WTC11 (cell line): Measurements from ENCODE around the gene KCNJ16. TPM values are rescaled to one million over a fixed set of nuclear protein-coding genes. Genes with fewer than 3 reads are reported as not detected.

ENCODE experiments used
- ATAC-seq: fragments of 200-7000 bp; cut with Tn5 transposase; 2 replicates; pipeline ENCODE4 v1.10.0; 2021; ENCODE audit warnings: mild to moderate bottlenecking, moderate library complexity
- CTCF ChIA-PET: fragments of 300-600 bp; sonication (Branson Sonifier 250); formaldehyde crosslinking; loops from one replicate; lab custom pipeline; 2021; ENCODE audit warnings: antibody characterized with exemption; lab: Charles Lee
- POLR2A ChIA-PET: fragments of 350-600 bp; sonication (Branson Sonifier 250); formaldehyde crosslinking; loops from one replicate; lab custom pipeline; 2021; ENCODE audit warnings: antibody characterized with exemption; lab: Charles Lee
- DNase-seq: peaks from one replicate; pipeline ENCODE4 v3.0.0; 2021; ENCODE audit warnings: low spot score
- H3K27ac Mint-ChIP-seq: 2 replicates; pipeline ENCODE4 v1.8.0; 2021; ENCODE audit warnings: mixed read lengths
- H3K27me3 Mint-ChIP-seq: 2 replicates; pipeline ENCODE4 v1.8.0; 2021; ENCODE audit warnings: low read depth, mild to moderate bottlenecking, moderate library complexity, mixed read lengths
- H3K36me3 Mint-ChIP-seq: 2 replicates; pipeline ENCODE4 v1.8.0; 2021; ENCODE audit warnings: mixed read lengths
- H3K4me1 Mint-ChIP-seq: 2 replicates; pipeline ENCODE4 v1.8.0; 2022; ENCODE audit warnings: mixed read lengths
- H3K4me3 Mint-ChIP-seq: 2 replicates; pipeline ENCODE4 v1.8.0; 2021; ENCODE audit warnings: mild to moderate bottlenecking, moderate library complexity, mixed read lengths
- H3K9me3 Mint-ChIP-seq: 2 replicates; pipeline ENCODE4 v1.8.0; 2021; ENCODE audit warnings: mixed read lengths
- CREB1 ChIP-seq: sonication (generic); formaldehyde crosslinking; IDR thresholded peaks from 2 replicates; pipeline ENCODE4 v1.8.0; 2023; ENCODE audit warnings: mild to moderate bottlenecking, missing genetic modification reagents
- CREM ChIP-seq: sonication (generic); formaldehyde crosslinking; IDR thresholded peaks from 2 replicates; pipeline ENCODE4 v1.8.1; 2022; ENCODE audit warnings: mild to moderate bottlenecking, missing genetic modification reagents, moderate library complexity
- EMX1 ChIP-seq: fragments of 250-450 bp; sonication (Bioruptor Pico); IDR thresholded peaks from 2 replicates; pipeline ENCODE4 v1.8.0; 2021; ENCODE audit warnings: mild to moderate bottlenecking
- FOXJ3 ChIP-seq: sonication (generic); formaldehyde crosslinking; IDR thresholded peaks from 2 replicates; pipeline ENCODE4 v1.9.0; 2021; ENCODE audit warnings: missing genetic modification reagents, mild to moderate bottlenecking, borderline replicate concordance
- FOXP1 ChIP-seq: sonication (generic); formaldehyde crosslinking; IDR thresholded peaks from 2 replicates; pipeline ENCODE4 v1.8.0; 2022; ENCODE audit warnings: missing genetic modification reagents, mild to moderate bottlenecking, moderate library complexity, borderline replicate concordance
- GRHL2 ChIP-seq: fragments of 250-450 bp; sonication (Bioruptor Pico); IDR thresholded peaks from 2 replicates; pipeline ENCODE4 v1.8.0; 2022; ENCODE audit warnings: mild to moderate bottlenecking, moderate library complexity; ENCODE audit not compliant: insufficient replicate concordance, severe bottlenecking
- IRF1 ChIP-seq: sonication (generic); formaldehyde crosslinking; IDR thresholded peaks from 2 replicates; pipeline ENCODE4 v1.8.0; 2023; ENCODE audit warnings: missing genetic modification reagents
- MLX ChIP-seq: sonication (generic); formaldehyde crosslinking; IDR thresholded peaks from 2 replicates; pipeline ENCODE4 v1.8.1; 2023; ENCODE audit warnings: mild to moderate bottlenecking, missing genetic modification reagents, moderate library complexity
- MXD4 ChIP-seq: fragments of 250-450 bp; sonication (Bioruptor Pico); IDR thresholded peaks from 2 replicates; pipeline ENCODE4 v1.8.0; 2021; ENCODE audit warnings: mild to moderate bottlenecking, moderate library complexity, borderline replicate concordance
- NR1H2 ChIP-seq: sonication (generic); formaldehyde crosslinking; IDR thresholded peaks from 2 replicates; pipeline ENCODE4 v1.9.0; 2021; ENCODE audit warnings: mild to moderate bottlenecking, moderate library complexity, missing genetic modification reagents
- NR2C2 ChIP-seq: sonication (generic); formaldehyde crosslinking; IDR thresholded peaks from 2 replicates; pipeline ENCODE4 v1.8.0; 2022; ENCODE audit warnings: mild to moderate bottlenecking, missing genetic modification reagents
- OVOL2 ChIP-seq: fragments of 250-450 bp; sonication (Bioruptor Pico); IDR thresholded peaks from 2 replicates; pipeline ENCODE4 v1.9.0; 2021; ENCODE audit warnings: mild to moderate bottlenecking, borderline replicate concordance
- PREB ChIP-seq: sonication (generic); formaldehyde crosslinking; IDR thresholded peaks from 2 replicates; pipeline ENCODE4 v1.8.1; 2022; ENCODE audit warnings: mild to moderate bottlenecking, missing genetic modification reagents, moderate library complexity, borderline replicate concordance
- RORB ChIP-seq: fragments of 250-450 bp; sonication (Bioruptor Pico); IDR thresholded peaks from 2 replicates; pipeline ENCODE4 v1.9.0; 2021; ENCODE audit warnings: mild to moderate bottlenecking
- TEAD1 ChIP-seq: sonication (generic); formaldehyde crosslinking; IDR thresholded peaks from 2 replicates; pipeline ENCODE4 v1.8.0; 2022; ENCODE audit warnings: mild to moderate bottlenecking, missing genetic modification reagents
- TEAD4 ChIP-seq: sonication (generic); formaldehyde crosslinking; IDR thresholded peaks from 2 replicates; pipeline ENCODE4 v1.8.0; 2022; ENCODE audit warnings: mild to moderate bottlenecking, missing genetic modification reagents
- ZNF532 ChIP-seq: fragments of 250-450 bp; sonication (Bioruptor Pico); IDR thresholded peaks from 2 replicates; pipeline ENCODE4 v1.9.0; 2021; ENCODE audit warnings: mild to moderate bottlenecking, borderline replicate concordance
- ZNF671 ChIP-seq: fragments of 250-450 bp; sonication (Bioruptor Pico); IDR thresholded peaks from 2 replicates; pipeline ENCODE4 v1.8.0; 2021; ENCODE audit warnings: mild to moderate bottlenecking
- total RNA-seq: library from RNA; stranded (reverse); gene quantifications from 3 replicates; pipeline ENCODE4 v1.2.3, GENCODE V29; 2021
- TF ChIP-seq, protein P1 (sequence below): fragments of 250-450 bp; sonication (Bioruptor Pico); IDR thresholded peaks from 2 replicates; pipeline ENCODE4 v1.9.0; 2021; ENCODE audit warnings: moderate library complexity, mild to moderate bottlenecking, inconsistent platforms, borderline replicate concordance
- TF ChIP-seq, protein P2 (sequence below): sonication (generic); formaldehyde crosslinking; IDR thresholded peaks from 2 replicates; pipeline ENCODE4 v1.8.0; 2022; ENCODE audit warnings: mild to moderate bottlenecking, missing genetic modification reagents
- TF ChIP-seq, protein P3 (sequence below): sonication (generic); formaldehyde crosslinking; IDR thresholded peaks from 2 replicates; pipeline ENCODE4 v1.8.1; 2022; ENCODE audit warnings: mild to moderate bottlenecking, moderate library complexity, missing genetic modification reagents
- TF ChIP-seq, protein P4 (sequence below): sonication (generic); formaldehyde crosslinking; IDR thresholded peaks from 2 replicates; pipeline ENCODE4 v1.8.1; 2022; ENCODE audit warnings: missing genetic modification reagents, borderline replicate concordance

KCNJ16 gene
- total RNA-seq, 1 experiment from 2014 or later: not detected

- TF ChIP-seq CREM (CRISPR knock-in tag) (no peak), PREB (CRISPR knock-in tag) (no peak), FOXP1 (CRISPR knock-in tag) (no peak), MLX (CRISPR knock-in tag) (no peak), OVOL2 (no peak)
- TF ChIP-seq, protein P1, sequence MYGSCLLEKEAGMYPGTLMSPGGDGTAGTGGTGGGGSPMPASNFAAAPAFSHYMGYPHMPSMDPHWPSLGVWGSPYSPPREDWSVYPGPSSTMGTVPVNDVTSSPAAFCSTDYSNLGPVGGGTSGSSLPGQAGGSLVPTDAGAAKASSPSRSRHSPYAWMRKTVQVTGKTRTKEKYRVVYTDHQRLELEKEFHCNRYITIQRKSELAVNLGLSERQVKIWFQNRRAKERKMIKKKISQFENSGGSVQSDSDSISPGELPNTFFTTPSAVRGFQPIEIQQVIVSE (CRISPR knock-in tag): no peak
Observed at GRCh38 chr17:70138291-70138865, 63.4 kb downstream of the KCNJ16 start (continued).

DNA sequence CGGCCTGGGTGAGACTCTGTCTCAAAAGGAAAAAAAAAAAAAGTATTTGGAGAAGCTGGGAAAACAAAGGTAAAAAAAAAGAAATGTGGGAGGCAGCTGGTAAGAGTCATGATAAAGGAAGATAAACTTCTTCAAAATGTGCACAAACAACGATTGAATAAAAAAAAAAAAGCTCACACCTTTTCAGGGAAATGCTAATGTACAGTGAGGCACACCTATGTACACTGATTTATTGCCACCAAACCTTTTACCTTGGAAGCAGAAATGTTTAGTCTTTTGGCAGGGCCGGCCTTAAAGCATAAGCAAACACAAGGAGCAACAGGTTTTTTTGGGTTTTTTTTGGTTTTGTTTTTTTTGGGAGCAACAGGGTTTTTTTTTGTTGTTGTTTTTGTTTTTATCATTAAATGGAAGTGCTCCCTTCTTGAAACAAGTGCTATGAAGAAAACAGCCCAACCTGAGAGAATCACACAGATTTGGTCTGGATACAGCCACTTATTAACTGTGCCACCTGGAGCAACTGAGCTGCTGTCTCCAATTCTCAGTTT is 64.5 kb downstream of the KCNJ16 start:
- no peak overlapping the region for H3K27ac Mint-ChIP-seq
- no peaks in the 10 kb centered on the region for H3K27me3 Mint-ChIP-seq
- CTCF ChIA-PET: interaction anchor here (2.2 kb wide), 1 partner anchor 533 kb away, joined by 10 read pairs; no protein-coding TSS in a partner anchor
- no peak for TF ChIP-seq MXD4 (CRISPR knock-in tag)
- TF ChIP-seq ZNF671 (CRISPR knock-in tag): no peak
- no peak for TF ChIP-seq GRHL2
- TF ChIP-seq, protein P1 (CRISPR knock-in tag): no peak
- TF ChIP-seq EMX1 (CRISPR knock-in tag): no peak
- TF ChIP-seq, protein P2, sequence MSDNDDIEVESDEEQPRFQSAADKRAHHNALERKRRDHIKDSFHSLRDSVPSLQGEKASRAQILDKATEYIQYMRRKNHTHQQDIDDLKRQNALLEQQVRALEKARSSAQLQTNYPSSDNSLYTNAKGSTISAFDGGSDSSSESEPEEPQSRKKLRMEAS (CRISPR knock-in tag): no peak
- TF ChIP-seq, protein P3, sequence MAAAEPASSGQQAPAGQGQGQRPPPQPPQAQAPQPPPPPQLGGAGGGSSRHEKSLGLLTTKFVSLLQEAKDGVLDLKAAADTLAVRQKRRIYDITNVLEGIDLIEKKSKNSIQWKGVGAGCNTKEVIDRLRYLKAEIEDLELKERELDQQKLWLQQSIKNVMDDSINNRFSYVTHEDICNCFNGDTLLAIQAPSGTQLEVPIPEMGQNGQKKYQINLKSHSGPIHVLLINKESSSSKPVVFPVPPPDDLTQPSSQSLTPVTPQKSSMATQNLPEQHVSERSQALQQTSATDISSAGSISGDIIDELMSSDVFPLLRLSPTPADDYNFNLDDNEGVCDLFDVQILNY (CRISPR knock-in tag): no peak
- no peak for TF ChIP-seq TEAD4 (CRISPR knock-in tag)
- TF ChIP-seq ZNF532 (CRISPR knock-in tag): no peak
- no peak for TF ChIP-seq IRF1 (CRISPR knock-in tag)
- TF ChIP-seq, protein P4, sequence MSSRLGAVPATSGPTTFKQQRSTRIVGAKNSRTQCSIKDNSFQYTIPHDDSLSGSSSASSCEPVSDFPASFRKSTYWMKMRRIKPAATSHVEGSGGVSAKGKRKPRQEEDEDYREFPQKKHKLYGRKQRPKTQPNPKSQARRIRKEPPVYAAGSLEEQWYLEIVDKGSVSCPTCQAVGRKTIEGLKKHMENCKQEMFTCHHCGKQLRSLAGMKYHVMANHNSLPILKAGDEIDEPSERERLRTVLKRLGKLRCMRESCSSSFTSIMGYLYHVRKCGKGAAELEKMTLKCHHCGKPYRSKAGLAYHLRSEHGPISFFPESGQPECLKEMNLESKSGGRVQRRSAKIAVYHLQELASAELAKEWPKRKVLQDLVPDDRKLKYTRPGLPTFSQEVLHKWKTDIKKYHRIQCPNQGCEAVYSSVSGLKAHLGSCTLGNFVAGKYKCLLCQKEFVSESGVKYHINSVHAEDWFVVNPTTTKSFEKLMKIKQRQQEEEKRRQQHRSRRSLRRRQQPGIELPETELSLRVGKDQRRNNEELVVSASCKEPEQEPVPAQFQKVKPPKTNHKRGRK: no peak
- no peak for TF ChIP-seq NR2C2 (CRISPR knock-in tag)
- no peak for TF ChIP-seq FOXJ3 (CRISPR knock-in tag)
- no peak for TF ChIP-seq NR1H2
- no peak for TF ChIP-seq CREM (CRISPR knock-in tag)
- TF ChIP-seq RORB: no peak
- no peak for TF ChIP-seq TEAD1 (CRISPR knock-in tag)
- TF ChIP-seq CREB1 (CRISPR knock-in tag): no peak

More for the DNA sequence above, 64.5 kb downstream of the KCNJ16 start:
- Mint-ChIP-seq H3K4me3 (no peak overlapping the region), H3K36me3 (no peaks in the 10 kb centered on the region), H3K4me1 (peaks cover 14% of the 10 kb centered on the region), H3K9me3 (no peaks in the 10 kb centered on the region)
- POLR2A ChIA-PET: interaction anchor here (0.7 kb wide), 1 partner anchor 604 kb away, joined by 3 read pairs; no protein-coding TSS in a partner anchor
- DNase-seq: no peak
- ATAC-seq: no peak
